Measurements from ENCODE around the gene G6PC3.

- TF ChIP-seq CTCF (IDR thresholded peaks at IDR 0.05): no peak
- no peak for TF ChIP-seq POLR2A (IDR thresholded peaks at IDR 0.05)
Measured at GRCh38 chr17:44081681-44082080, 11.1 kb downstream of the G6PC3 start.
